Kasumi-1 (cell line): ENCODE data around the gene COL11A2.

ENCODE experiments used
- DNase-seq, 2 experiments: peaks; one replicate each; lab custom pipeline; 2025; lab: John Stamatoyannopoulos, UW

COL11A2 gene

GRCh38 chr6:33171880-33172687 is 20.2 kb downstream of the COL11A2 start:
- no peak for DNase-seq

GRCh38 chr6:33171016-33171879 is 21.0 kb downstream of the COL11A2 start:
- DNase-seq = no peak

- DNase-seq = no peak
These were observed 21.9 kb downstream of the COL11A2 start for GRCh38 chr6:33170176-33171015.

- no peak for DNase-seq
These were observed 22.7 kb downstream of the COL11A2 start for GRCh38 chr6:33169291-33170175.

- no peak for DNase-seq
These were observed 23.6 kb downstream of the COL11A2 start for GRCh38 chr6:33168639-33169038.

GRCh38 chr6:33168284-33168601 is 24.0 kb downstream of the COL11A2 start:
- no peak for DNase-seq

- DNase-seq = no peak
These were observed 24.6 kb downstream of the COL11A2 start for GRCh38 chr6:33167374-33168283.

- no peak for DNase-seq
These were observed 25.5 kb downstream of the COL11A2 start for GRCh38 chr6:33166811-33167210.

- DNase-seq = no peak
These were observed 25.9 kb downstream of the COL11A2 start for GRCh38 chr6:33166363-33166762.

GRCh38 chr6:33165581-33166258 is 26.5 kb downstream of the COL11A2 start:
- DNase-seq = no peak

GRCh38 chr6:33164665-33165373 is 27.4 kb downstream of the COL11A2 start:
- DNase-seq = no peak

- no peak for DNase-seq
These were observed 28.1 kb downstream of the COL11A2 start for GRCh38 chr6:33164176-33164575.

GRCh38 chr6:33163540-33163939 is 28.7 kb downstream of the COL11A2 start:
- no peak for DNase-seq

GRCh38 chr6:33161354-33162331 is 30.6 kb downstream of the COL11A2 start:
- peak; percentile 37 to 50 for DNase-seq

- DNase-seq = no peak
These were observed 31.4 kb downstream of the COL11A2 start for GRCh38 chr6:33160728-33161344.

GRCh38 chr6:33160096-33160495 is 32.2 kb downstream of the COL11A2 start:
- no peak for DNase-seq

- no peak for DNase-seq
These were observed 35.3 kb downstream of the COL11A2 start for GRCh38 chr6:33156964-33157363.
